ENCODE measurements around the gene B3GNT5.

Gene B3GNT5

DNA sequence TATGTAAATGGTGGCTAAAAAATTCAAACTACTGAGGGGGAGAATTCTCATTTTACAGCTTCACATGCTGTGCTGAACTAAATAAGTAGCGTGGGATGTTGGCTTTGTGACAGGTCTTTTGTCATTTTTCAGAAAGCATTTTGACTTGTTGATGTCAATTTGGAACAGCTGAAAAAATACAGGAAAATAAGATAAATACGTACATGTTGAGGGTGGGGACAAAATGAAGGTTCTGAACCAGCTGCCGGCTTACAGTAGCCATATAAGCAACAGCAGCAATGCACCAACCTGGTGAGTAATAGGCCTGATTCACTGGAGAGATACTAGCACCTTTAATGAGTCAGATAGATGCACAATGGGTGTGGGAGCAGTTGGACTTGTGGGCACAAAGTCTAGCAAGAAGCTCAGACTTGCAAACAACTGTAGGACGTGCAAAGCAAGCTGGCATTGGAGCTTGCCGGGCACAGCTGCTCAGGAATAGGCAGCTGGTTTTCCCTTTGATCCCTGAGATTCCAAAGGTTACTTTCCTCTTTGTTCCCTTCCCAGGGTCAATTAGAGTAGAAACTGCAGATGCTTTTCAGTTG is 12.9 kb downstream of the B3GNT5 start:
- DNase-seq (ENCODE audit: low spot score): no peak

DNA sequence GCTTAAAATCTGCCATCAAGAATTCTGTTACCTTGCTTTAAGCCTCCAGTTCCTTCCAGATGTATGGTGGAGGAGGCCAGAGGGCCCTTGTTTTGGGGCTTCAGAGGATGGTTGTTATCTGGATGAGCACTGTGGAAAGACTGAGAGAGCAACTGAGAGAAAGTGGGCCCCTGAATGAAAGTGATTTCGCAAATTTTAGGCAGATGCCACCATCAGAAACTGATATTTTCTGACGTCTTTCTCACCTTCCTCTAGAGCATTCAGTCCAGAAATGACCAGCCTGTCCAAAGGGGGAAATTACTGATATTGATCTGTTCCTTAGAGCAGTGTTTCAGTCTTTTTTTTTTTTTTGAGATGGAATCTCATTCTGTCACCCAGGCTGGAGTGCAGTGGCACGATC is 13.4 kb downstream of the B3GNT5 start:
- no peak for DNase-seq (ENCODE audit: low spot score)

DNA sequence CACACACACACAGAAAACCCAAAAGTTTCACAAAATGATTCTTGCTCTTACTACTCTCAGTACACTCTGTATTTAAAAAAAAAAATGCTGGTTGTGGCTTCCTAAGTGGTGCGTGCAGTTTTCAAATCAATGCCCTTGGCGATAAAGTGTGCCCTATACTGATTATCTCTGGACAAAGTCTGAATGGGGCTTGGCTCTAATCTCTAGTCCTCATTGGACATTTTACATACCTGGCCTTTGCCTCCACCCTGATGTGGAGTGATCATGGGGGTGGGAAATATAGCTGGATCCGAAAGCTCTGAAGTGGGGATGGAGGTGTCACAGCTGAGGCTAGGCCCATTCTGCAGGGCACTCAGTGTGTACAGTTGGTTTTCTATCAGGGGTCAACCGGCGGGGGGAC is 14.1 kb downstream of the B3GNT5 start:
- DNase-seq (ENCODE audit: low spot score): no peak

DNA sequence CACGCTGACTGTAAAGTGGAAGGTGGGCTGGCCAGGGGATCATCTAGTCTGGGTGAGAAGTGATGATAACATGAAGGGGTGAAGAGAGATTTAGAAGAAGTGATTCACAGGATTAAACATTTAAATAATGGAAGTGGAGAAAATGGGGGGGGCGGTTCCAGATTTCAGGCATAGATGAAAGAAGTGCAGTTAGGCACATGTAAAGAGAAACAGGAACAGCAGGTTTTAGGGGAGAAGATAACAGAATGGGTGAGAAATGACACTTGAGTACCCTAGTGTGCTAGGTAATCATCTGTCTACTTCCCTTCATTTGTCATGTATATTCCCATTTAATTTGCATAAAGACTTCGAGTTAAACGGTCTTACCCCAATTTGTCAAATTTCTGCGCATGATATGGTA is 15.3 kb downstream of the B3GNT5 start:
- no peak for DNase-seq (ENCODE audit: low spot score)

DNA sequence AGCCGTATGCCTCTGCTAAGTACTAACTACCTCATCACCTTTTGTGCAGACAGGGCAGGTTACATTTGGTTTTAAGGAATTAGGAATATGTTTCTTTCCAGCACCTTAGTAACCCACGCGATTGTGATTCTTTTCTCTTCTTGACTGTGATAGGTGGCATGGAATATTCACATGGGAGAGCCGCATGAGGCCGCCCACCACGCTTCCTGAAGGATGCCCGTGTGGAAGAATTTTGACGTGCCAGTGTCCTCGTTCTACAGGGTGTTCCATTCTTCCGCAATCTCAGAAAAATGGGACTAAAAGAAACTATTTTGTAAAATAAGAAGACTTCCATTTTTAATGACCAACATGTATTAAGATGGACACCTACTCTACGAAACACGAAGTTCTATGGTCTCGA is 16.3 kb downstream of the B3GNT5 start:
- no peak for DNase-seq (ENCODE audit: low spot score)

DNA sequence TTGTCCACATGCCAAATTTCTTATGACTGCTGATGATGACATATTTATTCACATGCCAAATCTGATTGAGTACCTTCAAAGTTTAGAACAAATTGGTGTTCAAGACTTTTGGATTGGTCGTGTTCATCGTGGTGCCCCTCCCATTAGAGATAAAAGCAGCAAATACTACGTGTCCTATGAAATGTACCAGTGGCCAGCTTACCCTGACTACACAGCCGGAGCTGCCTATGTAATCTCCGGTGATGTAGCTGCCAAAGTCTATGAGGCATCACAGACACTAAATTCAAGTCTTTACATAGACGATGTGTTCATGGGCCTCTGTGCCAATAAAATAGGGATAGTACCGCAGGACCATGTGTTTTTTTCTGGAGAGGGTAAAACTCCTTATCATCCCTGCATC is 17.3 kb downstream of the B3GNT5 start:
- no peak for DNase-seq (ENCODE audit: low spot score)

DNA sequence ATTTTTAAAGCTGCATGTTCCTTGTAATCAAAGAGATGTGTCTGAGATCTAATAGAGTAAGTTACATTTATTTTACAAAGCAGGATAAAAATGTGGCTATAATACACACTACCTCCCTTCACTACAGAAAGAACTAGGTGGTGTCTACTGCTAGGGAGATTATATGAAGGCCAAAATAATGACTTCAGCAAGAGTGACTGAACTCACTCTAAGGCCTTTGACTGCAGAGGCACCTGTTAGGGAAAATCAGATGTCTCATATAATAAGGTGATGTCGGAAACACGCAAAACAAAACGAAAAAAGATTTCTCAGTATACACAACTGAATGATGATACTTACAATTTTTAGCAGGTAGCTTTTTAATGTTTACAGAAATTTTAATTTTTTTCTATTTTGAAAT is 19.1 kb downstream of the B3GNT5 start:
- DNase-seq (ENCODE audit: low spot score): no peak

DNA sequence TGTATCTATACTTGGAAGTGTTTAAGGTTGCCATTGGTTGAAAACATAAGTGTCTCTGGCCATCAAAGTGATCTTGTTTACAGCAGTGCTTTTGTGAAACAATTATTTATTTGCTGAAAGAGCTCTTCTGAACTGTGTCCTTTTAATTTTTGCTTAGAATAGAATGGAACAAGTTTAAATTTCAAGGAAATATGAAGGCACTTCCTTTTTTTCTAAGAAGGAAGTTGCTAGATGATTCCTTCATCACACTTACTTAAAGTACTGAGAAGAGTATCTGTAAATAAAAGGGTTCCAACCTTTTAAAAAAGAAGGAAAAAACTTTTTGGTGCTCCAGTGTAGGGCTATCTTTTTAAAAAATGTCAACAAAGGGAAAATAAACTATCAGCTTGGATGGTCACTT is 19.7 kb downstream of the B3GNT5 start:
- no peak for DNase-seq (ENCODE audit: low spot score)

DNA sequence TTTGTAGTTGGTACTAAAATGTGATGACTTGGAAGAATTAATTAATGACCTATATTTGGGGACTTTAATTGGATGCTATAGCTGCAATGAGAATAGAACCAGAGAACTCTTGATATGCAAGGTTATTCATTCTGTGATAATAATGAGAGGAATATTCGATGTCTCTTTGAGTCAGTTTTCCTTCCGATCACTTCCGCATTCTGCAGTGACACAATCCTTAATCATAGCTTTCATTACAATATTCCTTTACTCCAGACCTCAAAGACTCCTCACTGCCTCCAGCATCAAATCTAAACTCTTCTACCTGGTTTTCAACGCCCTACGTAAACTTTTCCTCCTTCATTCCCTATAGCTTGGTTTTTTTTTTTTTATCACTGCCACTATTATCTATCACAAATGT is 21.6 kb downstream of the B3GNT5 start:
- DNase-seq (ENCODE audit: low spot score): no peak

DNA sequence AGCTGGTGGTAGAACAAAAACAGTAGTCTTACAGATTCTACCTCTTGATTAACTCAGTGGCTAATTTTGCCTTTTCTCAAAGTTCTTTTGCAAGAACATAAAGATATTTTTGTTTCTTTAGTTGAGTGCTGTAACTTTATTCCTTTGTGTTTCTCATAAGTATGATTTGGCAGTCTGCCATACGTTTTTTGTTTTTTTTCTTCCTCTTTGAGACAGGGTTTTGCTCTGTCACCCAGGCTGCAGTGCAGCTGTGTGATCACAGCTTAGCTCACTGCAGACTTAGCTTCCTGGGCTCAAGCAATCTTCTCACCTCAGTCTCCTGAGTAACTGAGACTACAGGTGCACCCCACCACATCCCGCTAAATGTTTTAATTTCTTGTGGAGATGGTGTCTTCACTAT is 22.4 kb downstream of the B3GNT5 start:
- no peak for DNase-seq (ENCODE audit: low spot score)

DNA sequence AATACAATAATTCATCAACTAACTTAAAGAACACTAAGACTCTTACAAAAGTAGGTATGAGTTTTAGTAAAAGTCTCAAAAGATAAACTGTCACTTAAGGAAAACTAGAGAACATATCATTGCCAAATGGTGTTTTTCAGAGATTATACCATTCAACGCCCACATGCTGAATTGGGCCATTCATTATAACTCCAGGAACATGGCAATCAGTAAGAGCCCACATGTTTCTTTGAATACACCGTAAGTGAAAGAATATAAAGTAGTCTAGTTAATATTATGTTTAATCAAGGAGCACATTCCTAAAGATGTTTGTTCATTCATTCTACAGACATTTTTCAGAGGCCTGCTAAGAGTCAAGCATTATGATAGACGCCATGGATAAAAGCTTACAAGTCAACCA is 22.9 kb downstream of the B3GNT5 start:
- DNase-seq (ENCODE audit: low spot score): no peak

DNA sequence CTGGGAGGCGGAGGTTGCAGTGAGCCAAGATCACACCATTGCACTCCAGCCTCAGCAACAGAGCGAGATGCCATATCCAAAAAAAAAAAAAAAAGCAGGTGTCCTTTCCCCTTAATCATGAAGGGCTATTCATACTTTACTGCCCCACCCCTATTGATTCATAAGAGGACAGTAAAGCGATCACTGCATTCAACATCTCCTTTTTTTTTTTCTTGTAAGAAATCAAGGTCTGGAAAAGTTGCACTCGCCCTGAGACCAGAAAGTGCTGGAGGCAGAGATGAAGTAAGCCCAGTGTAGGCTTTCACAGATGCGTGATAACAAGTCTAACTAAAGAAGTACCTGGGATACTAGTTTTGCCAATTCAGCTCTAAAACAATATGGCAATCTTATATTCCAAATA is 24.2 kb downstream of the B3GNT5 start:
- no peak for DNase-seq (ENCODE audit: low spot score)

DNA sequence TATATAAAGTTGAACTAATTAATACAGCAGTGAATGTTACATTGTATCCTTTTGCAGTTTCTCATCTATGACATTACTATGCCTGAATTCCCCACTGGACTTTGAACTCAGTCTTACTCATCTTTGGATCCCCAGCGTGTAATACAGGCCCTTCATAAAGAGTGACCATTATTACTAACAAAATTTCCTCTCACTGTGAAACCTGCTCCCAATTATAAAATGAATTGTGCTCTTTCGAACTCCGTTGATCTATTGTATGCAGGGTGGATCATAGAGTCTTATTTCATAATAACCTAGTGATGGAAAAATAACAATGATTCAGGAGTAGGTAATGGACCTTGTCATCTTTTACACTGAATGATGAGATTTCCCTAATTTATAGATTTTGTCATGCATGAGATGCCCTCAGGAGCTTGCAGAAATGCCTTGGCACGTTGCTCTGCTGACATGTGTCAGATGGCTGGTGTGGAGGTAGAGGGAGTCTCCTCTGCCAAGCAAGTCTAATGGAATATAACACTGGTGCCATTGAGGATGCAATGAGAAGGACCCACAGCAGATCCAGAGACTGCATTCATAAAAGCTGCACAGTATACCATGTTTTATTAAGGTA is 25.5 kb downstream of the B3GNT5 start:
- no peak for DNase-seq (ENCODE audit: low spot score)

DNA sequence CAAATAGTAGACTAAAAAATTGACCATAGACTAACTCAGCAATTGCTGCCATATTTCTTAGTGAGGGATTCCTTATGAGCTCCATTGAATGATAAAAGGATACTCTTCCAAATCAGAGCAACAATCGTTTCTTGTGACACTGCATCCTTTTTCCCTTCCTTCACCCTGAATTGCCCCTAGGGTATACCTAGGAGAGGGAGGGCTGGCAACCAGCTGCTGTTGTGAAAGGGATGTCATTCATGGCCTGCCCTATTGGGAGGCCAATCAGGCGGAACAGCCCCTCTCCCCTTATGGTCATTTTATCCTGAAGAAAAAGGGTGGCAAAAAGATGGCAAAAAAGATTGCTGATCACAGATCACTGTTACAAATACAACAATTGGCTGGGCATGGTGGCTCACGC is 26.3 kb downstream of the B3GNT5 start:
- no peak for DNase-seq (ENCODE audit: low spot score)

DNA sequence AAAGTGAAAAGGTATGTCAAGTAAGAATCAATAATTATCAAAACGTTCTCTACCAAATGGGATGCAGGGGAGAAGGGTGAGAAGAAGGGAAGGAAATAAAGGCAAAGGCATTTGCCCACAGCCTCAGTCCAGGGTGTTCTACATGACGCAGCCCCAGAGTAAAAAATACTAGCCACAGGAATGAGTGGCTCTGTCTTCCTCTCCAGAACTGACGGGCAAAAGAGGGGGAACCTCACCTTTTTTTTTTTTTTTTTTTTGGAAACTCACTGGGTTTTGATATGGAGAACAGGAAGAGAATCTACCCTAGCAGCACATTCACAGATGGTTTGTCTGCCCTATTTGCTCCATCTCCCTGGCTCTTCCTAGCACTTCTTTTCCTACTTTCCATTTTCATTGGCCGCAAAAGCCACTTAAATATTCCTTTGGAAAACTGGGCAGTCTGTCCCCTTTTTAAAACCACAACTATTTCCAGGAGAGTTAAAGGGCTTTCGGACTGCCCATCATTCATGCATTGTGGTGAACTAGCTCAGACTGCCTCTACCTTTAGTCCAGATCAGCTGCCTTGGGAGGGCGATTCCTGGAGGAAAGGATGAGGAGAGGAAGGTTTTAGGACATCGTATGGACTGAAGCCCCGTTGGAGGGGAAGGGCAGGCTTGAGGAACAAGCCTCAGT is 28.2 kb downstream of the B3GNT5 start:
- DNase-seq (ENCODE audit: low spot score): no peak

DNA sequence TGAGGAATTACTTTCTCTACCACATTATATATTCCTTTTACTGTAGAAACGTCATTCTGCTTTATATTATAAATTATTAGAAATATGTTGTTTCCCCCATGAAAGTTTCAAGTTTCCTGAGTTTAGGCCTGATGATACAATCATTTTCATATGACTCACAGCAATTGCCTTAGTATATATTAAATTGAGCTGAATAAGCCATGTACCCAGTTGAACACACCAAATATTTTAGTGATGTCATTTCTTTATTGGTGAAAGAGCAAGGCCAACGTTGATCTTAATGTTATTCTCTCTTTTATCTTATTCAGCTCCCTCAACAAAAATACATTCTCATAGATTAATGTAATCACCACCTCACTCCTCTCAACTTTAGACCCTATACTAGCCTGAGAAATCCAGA is 30.8 kb downstream of the B3GNT5 start:
- DNase-seq (ENCODE audit: low spot score): no peak

DNA sequence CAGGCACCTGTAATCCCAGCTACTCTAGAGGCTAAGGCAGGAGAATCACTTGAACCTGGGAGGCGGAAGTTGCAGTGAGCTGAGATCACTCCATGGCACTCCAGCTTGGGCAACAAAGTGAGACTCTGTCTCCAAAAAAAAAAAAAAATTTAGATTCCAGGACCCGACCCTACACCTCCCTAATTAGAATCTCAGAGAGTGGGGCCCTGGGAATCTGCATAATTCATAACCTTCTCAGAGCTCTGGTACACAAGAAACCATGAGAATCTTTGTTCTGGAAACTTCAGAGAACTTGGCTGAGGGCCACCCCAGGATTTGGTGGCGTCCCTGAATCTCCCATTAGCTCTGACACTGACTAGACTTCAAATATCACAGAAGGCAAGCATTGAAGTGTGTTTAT is 31.5 kb downstream of the B3GNT5 start:
- DNase-seq (ENCODE audit: low spot score): no peak

DNA sequence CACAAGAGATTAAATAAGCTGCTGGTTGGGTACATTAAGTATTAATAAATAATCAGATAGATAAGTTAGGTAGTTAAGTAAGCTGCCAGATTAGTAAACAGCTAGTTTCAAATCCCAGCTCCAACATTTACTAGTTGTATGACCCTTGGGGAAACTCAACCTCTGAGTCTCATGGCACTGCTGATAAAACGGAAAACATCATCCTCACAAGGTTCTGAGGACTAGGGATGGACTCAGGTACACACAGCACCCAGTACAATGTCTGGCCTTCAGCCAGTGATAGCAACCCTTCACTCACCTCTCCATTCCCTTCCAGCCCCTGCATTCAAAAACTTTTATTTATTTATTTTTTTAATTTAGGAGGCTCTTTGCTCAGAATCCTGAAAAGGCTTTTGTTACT is 32.3 kb downstream of the B3GNT5 start:
- no peak for DNase-seq (ENCODE audit: low spot score)

DNA sequence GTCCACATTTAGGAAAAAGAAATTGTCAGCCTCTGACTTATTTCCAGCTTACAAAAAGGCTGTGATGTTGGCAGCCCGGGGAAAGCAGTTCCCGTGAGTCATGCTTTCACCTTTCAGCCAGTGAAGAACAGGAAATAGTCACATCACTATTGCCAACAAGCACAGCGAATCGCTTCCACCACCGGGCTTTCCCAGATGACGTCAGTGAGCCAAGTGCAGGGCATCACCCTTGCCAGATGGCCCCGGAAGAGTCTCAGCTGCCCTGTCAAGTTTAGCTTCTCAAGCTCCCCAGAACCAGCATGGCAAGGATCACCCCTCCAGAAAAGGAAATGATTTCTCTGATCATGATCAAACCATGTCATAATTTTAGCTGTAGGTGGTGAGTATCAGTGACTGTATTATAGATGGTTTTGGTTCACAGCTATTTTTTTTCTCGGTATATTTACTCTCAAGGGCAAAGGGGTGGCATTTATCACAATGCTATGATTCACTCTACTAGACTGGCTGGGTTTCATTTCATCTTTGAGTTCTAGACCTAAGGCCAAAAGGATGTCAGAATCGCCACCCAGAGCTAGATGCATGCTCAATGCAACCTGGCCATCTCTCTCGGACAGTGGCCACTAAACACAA is 32.9 kb downstream of the B3GNT5 start:
- peak; percentile 74 for DNase-seq (ENCODE audit: low spot score)

DNA sequence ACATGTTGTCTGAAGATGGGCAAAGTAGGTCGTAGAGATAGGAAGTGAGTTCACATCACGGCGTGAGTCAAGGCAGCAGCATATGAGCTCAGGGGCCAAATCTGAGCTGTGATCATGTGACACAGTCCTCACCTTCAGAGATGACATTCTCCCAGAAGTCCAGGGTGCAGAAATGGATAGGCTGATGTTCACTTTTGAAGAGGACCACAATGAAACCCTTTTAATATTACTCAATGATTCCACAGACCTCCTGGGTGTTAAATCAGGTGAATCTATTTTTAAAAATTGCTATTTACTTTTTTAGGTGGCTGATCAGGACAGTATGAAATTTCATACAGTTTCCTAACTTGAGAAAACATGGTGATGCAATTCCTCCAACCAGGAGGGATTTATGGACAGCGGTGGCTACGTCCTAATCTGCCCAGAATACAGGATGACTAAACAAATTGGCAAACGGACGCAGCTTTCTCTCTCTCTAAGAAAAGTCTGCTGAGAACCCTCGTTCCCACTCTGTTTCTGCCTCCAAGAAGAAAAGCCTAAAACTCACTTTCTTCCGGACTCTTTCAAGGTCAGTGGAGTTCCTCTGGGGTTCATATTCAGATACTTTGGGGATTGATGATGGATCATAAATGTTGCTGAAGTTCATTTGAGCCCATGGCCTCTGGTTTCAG is 34.4 kb downstream of the B3GNT5 start:
- no peak for DNase-seq (ENCODE audit: low spot score)

DNA sequence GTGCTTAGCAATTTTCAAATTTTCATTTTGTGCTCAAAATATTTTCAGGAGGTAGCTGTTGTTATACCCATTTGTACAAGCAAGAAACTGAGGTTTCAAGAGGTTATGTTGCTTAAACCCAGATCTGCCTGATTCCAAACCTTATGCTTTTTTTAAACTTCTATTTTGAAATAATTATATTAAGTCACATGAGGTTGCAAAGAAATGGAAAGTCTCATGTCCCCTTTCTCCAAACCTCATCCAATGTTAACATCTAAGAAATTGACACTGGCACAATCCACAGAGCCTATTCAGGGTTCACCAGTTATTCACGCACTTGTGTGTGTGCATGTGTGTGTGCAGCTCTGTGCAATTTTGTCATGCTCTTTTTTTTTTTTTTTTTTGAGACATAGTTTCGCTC is 35.1 kb downstream of the B3GNT5 start:
- DNase-seq (ENCODE audit: low spot score): no peak

DNA sequence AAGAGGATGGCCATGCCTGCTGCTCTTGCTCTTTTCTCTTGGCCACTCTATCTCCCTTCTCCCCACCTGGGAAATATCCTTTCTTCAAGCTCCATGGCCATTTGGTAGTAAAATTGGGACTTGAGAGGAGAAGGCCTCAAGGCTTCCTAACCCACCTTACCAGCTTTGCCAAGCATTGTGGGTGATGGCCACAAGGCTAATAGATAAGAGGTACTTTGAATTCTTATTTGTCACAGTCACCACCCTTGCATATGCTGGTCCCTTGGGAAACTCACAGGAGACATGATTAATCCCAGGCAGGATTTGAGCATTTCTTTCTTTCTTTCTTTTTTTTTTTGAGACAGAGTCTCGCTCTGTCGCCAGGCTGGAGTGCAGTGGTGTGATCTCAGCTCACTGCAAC is 37.2 kb downstream of the B3GNT5 start:
- no peak for DNase-seq (ENCODE audit: low spot score)

DNA sequence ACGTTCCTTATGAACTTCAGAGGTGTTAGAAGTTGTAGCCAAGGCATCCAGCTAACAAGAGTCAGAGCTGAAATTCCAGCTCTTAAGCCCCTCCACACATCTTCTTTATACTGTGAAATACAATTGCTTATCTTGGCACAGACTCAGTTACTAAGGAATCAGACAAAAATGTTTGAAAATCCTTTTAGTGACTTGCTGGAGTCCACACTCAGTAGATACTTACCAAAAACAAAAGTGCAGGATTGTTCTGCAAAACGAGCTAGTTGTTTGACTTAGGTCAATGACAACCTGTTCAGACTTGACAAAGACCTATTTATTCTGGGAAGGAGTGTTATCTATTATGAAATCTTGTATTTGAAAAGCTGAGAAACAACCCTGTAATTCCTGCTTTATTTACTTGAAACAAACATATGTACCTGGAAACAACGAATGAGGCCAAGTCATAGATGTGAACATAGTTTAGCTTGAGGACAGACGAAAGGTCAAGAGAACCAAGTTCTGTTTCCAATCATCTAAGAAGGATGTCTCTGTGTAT is 38.5 kb downstream of the B3GNT5 start:
- no peak for DNase-seq (ENCODE audit: low spot score)

All from left forelimb (tissue), 1 donor.